ENCODE measurements around the gene GPSM3.
A peak's percentile ranks its signal among the peaks of the same experiment; 100 is the strongest.

Gene GPSM3

GRCh38 chr6:32218167-32218566 lies 25.7 kb upstream of the GPSM3 start:
- no peak overlapping the region for H3K27ac ChIP-seq (ENCODE audit: extremely low read depth, low read depth, low read length)
- TF ChIP-seq SETDB1 (IDR thresholded peaks at IDR 0.05; ENCODE audit: insufficient read length, low read length) (no peak), SCRT1 (tag by site-specific recombination; IDR thresholded peaks at IDR 0.05; ENCODE audit: borderline replicate concordance) (no peak), GLIS2 (tag by site-specific recombination; IDR thresholded peaks at IDR 0.05) (no peak), GLIS1 (tag by site-specific recombination; IDR thresholded peaks at IDR 0.05) (peak; percentile 27), ZIC2 (tag by site-specific recombination; IDR thresholded peaks at IDR 0.05) (peak; percentile 19; the same call in 1 of the 2 replicates), ZNF148 (tag by site-specific recombination; IDR thresholded peaks at IDR 0.05; ENCODE audit: borderline replicate concordance) (no peak), ZNF449 (tag by site-specific recombination; IDR thresholded peaks at IDR 0.05) (peak; percentile 94)
- no peak overlapping the region for H3K4me3 ChIP-seq (ENCODE audit: low read depth, low read length)
- no peaks in the 10 kb centered on the region for H3K36me3 ChIP-seq (ENCODE audit: control insufficient read depth in 2 of 2, insufficient read depth in 1 of 2, low read length in 2 of 2)
- CTCF ChIA-PET = interaction anchor here (1.0 kb wide), 1 partner anchor 25 kb away, joined by 5 read pairs; no protein-coding TSS in a partner anchor
- H3K4me1 ChIP-seq (ENCODE audit: control insufficient read depth, insufficient read depth, low read length) = no peaks in the 10 kb centered on the region
- POLR2A ChIA-PET = no interaction called here
- no peaks in the 10 kb centered on the region for H3K9me3 ChIP-seq (ENCODE audit: control insufficient read depth, insufficient read depth, low read depth, low read length)

- Histone ChIP-seq H3K36me3 (ENCODE audit: control insufficient read depth in 2 of 2, insufficient read depth in 1 of 2, low read length in 2 of 2) (no peaks in the 10 kb centered on the region), H3K27ac (ENCODE audit: extremely low read depth, low read depth, low read length) (no peak overlapping the region), H3K4me3 (ENCODE audit: low read depth, low read length) (no peak overlapping the region), H3K4me1 (ENCODE audit: control insufficient read depth, insufficient read depth, low read length) (no peaks in the 10 kb centered on the region), H3K9me3 (ENCODE audit: control insufficient read depth, insufficient read depth, low read depth, low read length) (no peaks in the 10 kb centered on the region)
- CTCF ChIA-PET = no interaction called here
- no peak for TF ChIP-seq KLF9 (tag by site-specific recombination; IDR thresholded peaks at IDR 0.05; ENCODE audit: low read depth)
- no peak for TF ChIP-seq ZBTB10 (tag by site-specific recombination; IDR thresholded peaks at IDR 0.05)
- TF ChIP-seq ZBTB26 (tag by site-specific recombination; optimal IDR thresholded peaks at IDR 0.05) = no peak
- TF ChIP-seq KLF8 (tag by site-specific recombination; IDR thresholded peaks at IDR 0.05) = no peak
- no peak for TF ChIP-seq ZNF341 (tag by site-specific recombination; IDR thresholded peaks at IDR 0.05; ENCODE audit: low read depth)
- no peak for TF ChIP-seq SP7 (tag by site-specific recombination; IDR thresholded peaks at IDR 0.05)
- TF ChIP-seq ZNF366 (tag by site-specific recombination; conservative IDR thresholded peaks at IDR 0.05) = no peak
- no peak for TF ChIP-seq ZNF521 (tag by site-specific recombination; IDR thresholded peaks at IDR 0.05)
- no peak for TF ChIP-seq REPIN1 (tag by site-specific recombination; IDR thresholded peaks at IDR 0.05; ENCODE audit: low read depth)
- no peak for TF ChIP-seq ZBTB7A (tag by site-specific recombination; IDR thresholded peaks at IDR 0.05; ENCODE audit: low read depth)
- no peak for TF ChIP-seq ZNF785 (tag by site-specific recombination; IDR thresholded peaks at IDR 0.05)
- no peak for TF ChIP-seq ZEB2 (tag by site-specific recombination; IDR thresholded peaks at IDR 0.05)
- TF ChIP-seq ZNF654 (tag by site-specific recombination; IDR thresholded peaks at IDR 0.05; ENCODE audit: low read depth) = no peak
- TF ChIP-seq HOXA7 (CRISPR knock-in tag; IDR thresholded peaks at IDR 0.05; ENCODE audit: borderline replicate concordance) = no peak
- TF ChIP-seq KLF17 (tag by site-specific recombination; IDR thresholded peaks at IDR 0.05) = no peak
- no peak for TF ChIP-seq GFI1B (tag by site-specific recombination; IDR thresholded peaks at IDR 0.05)
- no peak for TF ChIP-seq ZNF223 (tag by site-specific recombination; IDR thresholded peaks at IDR 0.05)
- no peak for TF ChIP-seq EGR2 (tag by site-specific recombination; IDR thresholded peaks at IDR 0.05; ENCODE audit: low read depth)
- POLR2A ChIA-PET = no interaction called here
Observed at GRCh38 chr6:32216998-32217397, 24.6 kb upstream of the GPSM3 start.
